GM12878 (cell line): ENCODE results near the gene EPM2AIP1.

ENCODE experiments used
- CHD4 ChIP-seq: fragments of 200-600 bp; sonication (generic); IDR thresholded peaks from 2 replicates; pipeline ENCODE4 v1.6.1; 2016; ENCODE audit warnings: mild to moderate bottlenecking
- RUNX3 ChIP-seq: IDR thresholded peaks from 2 replicates; pipeline ENCODE4 v1.6.1; 2012; ENCODE audit warnings: low read length, inconsistent platforms
- TF ChIP-seq, protein P1 (sequence below): IDR thresholded peaks from 2 replicates; pipeline ENCODE4 v1.6.1; 2012; ENCODE audit warnings: low read depth, low read length, improper control_type of control experiment
- TF ChIP-seq, protein P2 (sequence below), 3 experiments: IDR thresholded peaks in 2 of 3; conservative IDR thresholded peaks in 1 of 3; 2 replicates each; pipeline ENCODE4 v1.5.1; 2011; ENCODE audit warnings: low read depth in 3 of 3, low read length in 3 of 3, mild to moderate bottlenecking in 3 of 3, control low read depth in 2 of 3, moderate library complexity in 2 of 3, inconsistent platforms in 1 of 3, mixed read lengths in 1 of 3; ENCODE audit not compliant: control insufficient read depth in 2 of 3, insufficient read depth in 1 of 3; ENCODE audit errors: extremely low read depth in 1 of 3
- TF ChIP-seq, protein P3 (sequence below): IDR thresholded peaks from 2 replicates; pipeline ENCODE4 v1.6.1; 2011; ENCODE audit warnings: borderline replicate concordance, low read depth, mild to moderate bottlenecking, moderate library complexity, mixed read lengths, low read length; ENCODE audit not compliant: insufficient read depth; ENCODE audit errors: extremely low read length

DNA sequence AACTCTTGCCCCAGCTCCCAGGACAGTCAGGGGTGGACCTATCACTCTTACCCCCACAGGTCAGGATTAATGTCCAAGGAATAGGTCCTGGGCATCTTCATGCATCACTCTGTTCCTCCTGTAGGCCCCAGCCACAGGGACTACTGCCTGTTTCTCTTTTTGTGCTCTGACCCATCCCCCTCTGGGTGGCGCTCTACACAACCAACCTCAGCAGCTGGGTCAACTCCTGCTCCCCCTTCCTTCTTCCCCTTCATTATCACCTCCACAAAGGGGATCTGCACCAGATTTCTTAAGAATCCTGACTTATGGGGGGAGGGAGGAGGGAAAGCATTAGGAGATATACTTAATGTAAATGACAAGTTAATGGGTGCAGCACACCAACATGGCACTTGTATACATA, 35.9 kb downstream of the EPM2AIP1 start:
- TF ChIP-seq, protein P1, sequence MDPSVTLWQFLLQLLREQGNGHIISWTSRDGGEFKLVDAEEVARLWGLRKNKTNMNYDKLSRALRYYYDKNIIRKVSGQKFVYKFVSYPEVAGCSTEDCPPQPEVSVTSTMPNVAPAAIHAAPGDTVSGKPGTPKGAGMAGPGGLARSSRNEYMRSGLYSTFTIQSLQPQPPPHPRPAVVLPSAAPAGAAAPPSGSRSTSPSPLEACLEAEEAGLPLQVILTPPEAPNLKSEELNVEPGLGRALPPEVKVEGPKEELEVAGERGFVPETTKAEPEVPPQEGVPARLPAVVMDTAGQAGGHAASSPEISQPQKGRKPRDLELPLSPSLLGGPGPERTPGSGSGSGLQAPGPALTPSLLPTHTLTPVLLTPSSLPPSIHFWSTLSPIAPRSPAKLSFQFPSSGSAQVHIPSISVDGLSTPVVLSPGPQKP = no peak
- TF ChIP-seq RUNX3 (no peak), CHD4 (no peak)
- TF ChIP-seq, protein P2, sequence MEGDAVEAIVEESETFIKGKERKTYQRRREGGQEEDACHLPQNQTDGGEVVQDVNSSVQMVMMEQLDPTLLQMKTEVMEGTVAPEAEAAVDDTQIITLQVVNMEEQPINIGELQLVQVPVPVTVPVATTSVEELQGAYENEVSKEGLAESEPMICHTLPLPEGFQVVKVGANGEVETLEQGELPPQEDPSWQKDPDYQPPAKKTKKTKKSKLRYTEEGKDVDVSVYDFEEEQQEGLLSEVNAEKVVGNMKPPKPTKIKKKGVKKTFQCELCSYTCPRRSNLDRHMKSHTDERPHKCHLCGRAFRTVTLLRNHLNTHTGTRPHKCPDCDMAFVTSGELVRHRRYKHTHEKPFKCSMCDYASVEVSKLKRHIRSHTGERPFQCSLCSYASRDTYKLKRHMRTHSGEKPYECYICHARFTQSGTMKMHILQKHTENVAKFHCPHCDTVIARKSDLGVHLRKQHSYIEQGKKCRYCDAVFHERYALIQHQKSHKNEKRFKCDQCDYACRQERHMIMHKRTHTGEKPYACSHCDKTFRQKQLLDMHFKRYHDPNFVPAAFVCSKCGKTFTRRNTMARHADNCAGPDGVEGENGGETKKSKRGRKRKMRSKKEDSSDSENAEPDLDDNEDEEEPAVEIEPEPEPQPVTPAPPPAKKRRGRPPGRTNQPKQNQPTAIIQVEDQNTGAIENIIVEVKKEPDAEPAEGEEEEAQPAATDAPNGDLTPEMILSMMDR (IDR thresholded peaks at IDR 0.05 in 2 of 3, conservative IDR thresholded peaks at IDR 0.05 in 1 of 3; ENCODE audit: control insufficient read depth in 2 of 3, extremely low read depth in 1 of 3, insufficient read depth in 1 of 3, low read depth in 3 of 3, low read length in 3 of 3) = peak; percentile 8 to 19 (median 11); a peak in 1 of 6 replicates
- TF ChIP-seq, protein P3, sequence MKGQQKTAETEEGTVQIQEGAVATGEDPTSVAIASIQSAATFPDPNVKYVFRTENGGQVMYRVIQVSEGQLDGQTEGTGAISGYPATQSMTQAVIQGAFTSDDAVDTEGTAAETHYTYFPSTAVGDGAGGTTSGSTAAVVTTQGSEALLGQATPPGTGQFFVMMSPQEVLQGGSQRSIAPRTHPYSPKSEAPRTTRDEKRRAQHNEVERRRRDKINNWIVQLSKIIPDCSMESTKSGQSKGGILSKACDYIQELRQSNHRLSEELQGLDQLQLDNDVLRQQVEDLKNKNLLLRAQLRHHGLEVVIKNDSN = no peak
